ENCODE results near the gene BEND6.

DNA sequence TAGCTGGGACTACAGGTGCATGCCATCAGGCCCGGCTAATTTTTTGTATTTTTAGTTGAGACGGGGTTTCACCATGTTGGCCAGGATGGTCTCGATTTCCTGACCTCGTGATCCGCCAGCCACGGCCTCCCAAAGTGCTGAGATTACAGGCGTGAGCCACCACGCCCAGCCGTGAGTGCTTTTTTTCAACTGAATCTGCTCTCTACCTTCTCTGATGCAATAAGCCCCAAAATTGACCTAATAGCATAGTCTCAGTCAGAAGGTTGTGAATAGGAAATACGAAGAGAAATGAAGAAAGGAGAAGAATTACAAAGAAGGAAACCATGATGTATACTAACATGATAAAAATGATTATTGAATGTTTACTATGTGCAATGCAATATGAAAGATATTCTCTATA, 33.2 kb downstream of the BEND6 start:
- TF ChIP-seq POLR2A (IDR thresholded peaks at IDR 0.05) (no peak), POLR2AphosphoS5 (IDR thresholded peaks at IDR 0.05) (no peak)
- TF ChIP-seq, protein P1, sequence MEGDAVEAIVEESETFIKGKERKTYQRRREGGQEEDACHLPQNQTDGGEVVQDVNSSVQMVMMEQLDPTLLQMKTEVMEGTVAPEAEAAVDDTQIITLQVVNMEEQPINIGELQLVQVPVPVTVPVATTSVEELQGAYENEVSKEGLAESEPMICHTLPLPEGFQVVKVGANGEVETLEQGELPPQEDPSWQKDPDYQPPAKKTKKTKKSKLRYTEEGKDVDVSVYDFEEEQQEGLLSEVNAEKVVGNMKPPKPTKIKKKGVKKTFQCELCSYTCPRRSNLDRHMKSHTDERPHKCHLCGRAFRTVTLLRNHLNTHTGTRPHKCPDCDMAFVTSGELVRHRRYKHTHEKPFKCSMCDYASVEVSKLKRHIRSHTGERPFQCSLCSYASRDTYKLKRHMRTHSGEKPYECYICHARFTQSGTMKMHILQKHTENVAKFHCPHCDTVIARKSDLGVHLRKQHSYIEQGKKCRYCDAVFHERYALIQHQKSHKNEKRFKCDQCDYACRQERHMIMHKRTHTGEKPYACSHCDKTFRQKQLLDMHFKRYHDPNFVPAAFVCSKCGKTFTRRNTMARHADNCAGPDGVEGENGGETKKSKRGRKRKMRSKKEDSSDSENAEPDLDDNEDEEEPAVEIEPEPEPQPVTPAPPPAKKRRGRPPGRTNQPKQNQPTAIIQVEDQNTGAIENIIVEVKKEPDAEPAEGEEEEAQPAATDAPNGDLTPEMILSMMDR (IDR thresholded peaks at IDR 0.05), result no peak
